Measurements from ENCODE around the gene MANF.
A peak's percentile ranks its signal among the peaks of the same experiment; 100 is the strongest.

The MANF gene

DNA sequence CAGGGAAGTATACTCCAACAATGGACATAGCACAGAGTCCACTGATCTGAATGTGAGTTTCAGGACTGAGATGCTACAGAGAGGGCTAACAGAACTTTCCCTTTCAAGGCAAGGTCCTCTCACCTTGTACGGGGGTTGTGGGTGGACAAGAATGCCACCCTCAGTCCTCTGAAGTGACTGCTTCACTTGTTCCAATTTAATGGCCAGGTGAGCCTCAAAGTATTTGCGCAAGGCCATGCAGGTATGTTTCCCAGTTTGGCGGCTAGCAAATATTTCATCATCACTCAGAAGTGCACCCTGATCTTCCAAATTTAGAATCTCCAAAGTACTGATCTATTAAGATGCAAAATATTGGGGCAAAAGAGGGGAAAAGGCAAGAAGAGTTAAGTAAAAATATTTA, 44.0 kb downstream of the MANF start:
- TF ChIP-seq, protein P1, sequence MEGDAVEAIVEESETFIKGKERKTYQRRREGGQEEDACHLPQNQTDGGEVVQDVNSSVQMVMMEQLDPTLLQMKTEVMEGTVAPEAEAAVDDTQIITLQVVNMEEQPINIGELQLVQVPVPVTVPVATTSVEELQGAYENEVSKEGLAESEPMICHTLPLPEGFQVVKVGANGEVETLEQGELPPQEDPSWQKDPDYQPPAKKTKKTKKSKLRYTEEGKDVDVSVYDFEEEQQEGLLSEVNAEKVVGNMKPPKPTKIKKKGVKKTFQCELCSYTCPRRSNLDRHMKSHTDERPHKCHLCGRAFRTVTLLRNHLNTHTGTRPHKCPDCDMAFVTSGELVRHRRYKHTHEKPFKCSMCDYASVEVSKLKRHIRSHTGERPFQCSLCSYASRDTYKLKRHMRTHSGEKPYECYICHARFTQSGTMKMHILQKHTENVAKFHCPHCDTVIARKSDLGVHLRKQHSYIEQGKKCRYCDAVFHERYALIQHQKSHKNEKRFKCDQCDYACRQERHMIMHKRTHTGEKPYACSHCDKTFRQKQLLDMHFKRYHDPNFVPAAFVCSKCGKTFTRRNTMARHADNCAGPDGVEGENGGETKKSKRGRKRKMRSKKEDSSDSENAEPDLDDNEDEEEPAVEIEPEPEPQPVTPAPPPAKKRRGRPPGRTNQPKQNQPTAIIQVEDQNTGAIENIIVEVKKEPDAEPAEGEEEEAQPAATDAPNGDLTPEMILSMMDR (IDR thresholded peaks at IDR 0.05; ENCODE audit: insufficient read depth, low read depth, low read length, missing control alignments), result no peak
- no peak overlapping the region for H3K4me3 ChIP-seq (ENCODE audit: low read depth, low read length)
- DNase-seq (ENCODE audit: low read depth), result no peak

DNA sequence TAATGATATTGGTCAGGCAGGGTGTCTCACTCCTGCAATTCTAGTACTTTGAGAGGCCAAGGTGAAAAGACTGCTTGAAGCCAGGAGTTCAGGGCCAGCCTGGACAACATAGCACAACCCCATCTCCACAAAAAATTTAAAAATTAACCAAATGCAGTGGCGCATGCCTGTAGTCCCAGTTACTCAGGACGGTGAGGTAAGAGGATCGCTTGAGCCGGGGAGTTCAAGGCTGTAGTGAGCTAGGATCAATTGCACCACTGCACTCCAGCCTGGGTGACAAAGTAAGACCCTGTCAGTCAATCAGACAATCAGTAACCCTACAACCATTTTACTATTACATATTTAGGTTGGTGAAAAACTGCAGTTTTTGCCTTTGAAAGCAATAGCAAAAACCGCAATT, 49.0 kb downstream of the MANF start:
- no peak overlapping the region for H3K4me3 ChIP-seq (ENCODE audit: low read depth, low read length)
- TF ChIP-seq, protein P1 (IDR thresholded peaks at IDR 0.05; ENCODE audit: insufficient read depth, low read depth, low read length, missing control alignments), result no peak
- no peak for DNase-seq (ENCODE audit: low read depth)

GRCh38 chr3:51434746-51435327, 49.7 kb downstream of the MANF start:
- DNase-seq (ENCODE audit: low read depth), result peak; percentile 63
- TF ChIP-seq, protein P1 (IDR thresholded peaks at IDR 0.05; ENCODE audit: insufficient read depth, low read depth, low read length, missing control alignments), result peak; percentile 79
- no peak overlapping the region for H3K4me3 ChIP-seq (ENCODE audit: low read depth, low read length)

DNA sequence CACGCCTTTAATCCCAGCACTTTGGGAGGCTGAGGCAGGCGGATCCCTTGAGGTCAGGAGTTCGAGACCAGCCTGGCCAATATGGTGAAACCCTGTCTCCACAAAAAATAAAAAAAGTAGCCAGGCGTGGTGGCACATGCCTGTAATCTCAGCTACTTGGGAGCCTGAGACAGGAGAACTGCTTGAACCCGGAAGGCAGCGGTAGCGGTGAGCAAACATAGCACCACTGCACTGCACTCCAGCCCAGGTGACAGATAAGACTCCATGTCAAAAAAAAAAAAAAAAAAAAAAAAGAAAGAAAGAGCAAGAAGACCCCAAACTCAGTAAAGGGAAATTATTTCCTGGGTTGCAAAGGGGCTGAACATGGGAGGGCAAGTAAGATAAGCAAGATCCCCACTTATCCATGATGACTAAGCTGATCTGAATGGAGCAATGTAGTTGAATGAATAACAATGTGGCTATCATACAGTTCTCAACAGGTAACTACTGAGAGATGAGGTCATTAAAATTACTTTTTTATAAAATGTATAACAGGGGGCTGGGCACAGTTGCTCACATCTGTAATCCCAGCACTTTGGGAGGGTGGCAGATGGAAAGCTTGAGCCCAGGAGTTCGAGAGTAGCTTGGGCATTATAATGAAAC, 52.0 kb downstream of the MANF start:
- no peak for DNase-seq (ENCODE audit: low read depth)
- TF ChIP-seq, protein P1 (IDR thresholded peaks at IDR 0.05; ENCODE audit: insufficient read depth, low read depth, low read length, missing control alignments), result no peak
- no peak overlapping the region for H3K4me3 ChIP-seq (ENCODE audit: low read depth, low read length)

Measured in GM12865 (cell line).